Natural killer cell (primary cell): Measurements from ENCODE around the gene CDK5. TPM values are rescaled to one million over a fixed set of nuclear protein-coding genes. Genes with fewer than 3 reads are reported as not detected.
A peak's percentile ranks its signal among the peaks of the same experiment; 100 is the strongest.

Experiments
- ATAC-seq, 3 donors: fragments of 150-1000 bp in 2 of 3; fragments of 200-7000 bp in 1 of 3; cut with Tn5 transposase; 1 replicate in 1 of 3; 2 replicates in 2 of 3; pipeline ENCODE4 v1.10.0; 2021; ENCODE audit warnings: mild to moderate bottlenecking in 2 of 3, moderate library complexity in 2 of 3
- DNase-seq, 2 donors: peaks; one replicate each; pipeline versions ENCODE4 v3.0.0 to v3.0.0-alpha.2; 2013 to 2021; ENCODE audit warnings: mixed read lengths in 1 of 2
- H3K27ac ChIP-seq: one replicate; pipeline ENCODE4 v1.5.1; 2013; ENCODE audit warnings: mild to moderate bottlenecking, low read length
- H3K27me3 ChIP-seq: one replicate; pipeline ENCODE4 v1.6.1; 2013; ENCODE audit warnings: low read length; ENCODE audit not compliant: control insufficient read depth, insufficient read depth
- H3K36me3 ChIP-seq: one replicate; pipeline ENCODE4 v1.6.1; 2013; ENCODE audit warnings: low read length; ENCODE audit not compliant: control insufficient read depth, insufficient read depth
- H3K4me1 ChIP-seq: one replicate; pipeline ENCODE4 v1.6.1; 2013; ENCODE audit warnings: low read length; ENCODE audit not compliant: control insufficient read depth, insufficient read depth
- H3K4me3 ChIP-seq: one replicate; pipeline ENCODE4 v1.5.1; 2013; ENCODE audit warnings: low read length
- H3K9me3 ChIP-seq: one replicate; pipeline ENCODE4 v1.6.1; 2013; ENCODE audit warnings: low read length; ENCODE audit not compliant: control insufficient read depth, insufficient read depth
- H3K27ac Mint-ChIP-seq, 2 donors: one replicate each; pipeline ENCODE4 v1.8.0; 2022; ENCODE audit warnings: mild to moderate bottlenecking in 2 of 2, mixed read lengths in 2 of 2, moderate library complexity in 1 of 2
- H3K27me3 Mint-ChIP-seq, 2 donors: one replicate each; pipeline ENCODE4 v1.8.0; 2022; ENCODE audit warnings: low read depth in 2 of 2, mixed read lengths in 2 of 2
- H3K36me3 Mint-ChIP-seq: one replicate; pipeline ENCODE4 v1.8.0; 2022; ENCODE audit warnings: mixed read lengths
- H3K4me1 Mint-ChIP-seq, 2 donors: one replicate each; pipeline ENCODE4 v1.8.0; 2022; ENCODE audit warnings: mixed read lengths in 2 of 2
- H3K4me3 Mint-ChIP-seq: one replicate; pipeline ENCODE4 v1.8.0; 2022; ENCODE audit warnings: mild to moderate bottlenecking, moderate library complexity, mixed read lengths
- H3K9me3 Mint-ChIP-seq, 2 donors: one replicate each; pipeline ENCODE4 v1.8.0; 2022; ENCODE audit warnings: mixed read lengths in 2 of 2
- WGBS: methylation state at CpG from one replicate; pipeline ENCODE4 v1.1.7; 2013; ENCODE audit warnings: missing lambda C conversion rate; ENCODE audit not compliant: insufficient coverage; 5-methylcytosine and 5-hydroxymethylcytosine counted together
- intact Hi-C: fragments of 100-400 bp; cut with micrococcal nuclease; formaldehyde crosslinking; loops from one replicate; pipeline ENCODE4 v1.14.2; 2022
- total RNA-seq, 4 donors: library from RNA; stranded (reverse); fragments of 120-200 nt in 1 of 4; gene quantifications; one replicate each; pipeline versions ENCODE4 v1.2.3 to v1.2.4, GENCODE V29; 2013 to 2022
- TF ChIP-seq, protein P1 (sequence below): fragments of 200-600 bp; IDR thresholded peaks from one replicate; pipeline ENCODE4 v1.8.0; 2022; ENCODE audit warnings: antibody characterized with exemption

CDK5 gene
- total RNA-seq, 3 donors from 2014 or later (not counting 1 experiment from before 2014, with no cell fraction given): 6.2 to 8.0 (median 6.6) TPM

- intact Hi-C loops: loop anchor here (1.0 to 2.0 kb wide), 6 partner anchors 22 to 175 kb away; partner anchors contain the start of genes ABCB8, ABCF2, CHPF2 and FASTK
- H3K4me3 Mint-ChIP-seq: peak overlapping the region; percentile 96
- ATAC-seq: peak; percentile 93 to 98 (median 95)
These were observed 488 bp upstream of the CDK5 start for GRCh38 chr7:151057989-151058780.

DNA sequence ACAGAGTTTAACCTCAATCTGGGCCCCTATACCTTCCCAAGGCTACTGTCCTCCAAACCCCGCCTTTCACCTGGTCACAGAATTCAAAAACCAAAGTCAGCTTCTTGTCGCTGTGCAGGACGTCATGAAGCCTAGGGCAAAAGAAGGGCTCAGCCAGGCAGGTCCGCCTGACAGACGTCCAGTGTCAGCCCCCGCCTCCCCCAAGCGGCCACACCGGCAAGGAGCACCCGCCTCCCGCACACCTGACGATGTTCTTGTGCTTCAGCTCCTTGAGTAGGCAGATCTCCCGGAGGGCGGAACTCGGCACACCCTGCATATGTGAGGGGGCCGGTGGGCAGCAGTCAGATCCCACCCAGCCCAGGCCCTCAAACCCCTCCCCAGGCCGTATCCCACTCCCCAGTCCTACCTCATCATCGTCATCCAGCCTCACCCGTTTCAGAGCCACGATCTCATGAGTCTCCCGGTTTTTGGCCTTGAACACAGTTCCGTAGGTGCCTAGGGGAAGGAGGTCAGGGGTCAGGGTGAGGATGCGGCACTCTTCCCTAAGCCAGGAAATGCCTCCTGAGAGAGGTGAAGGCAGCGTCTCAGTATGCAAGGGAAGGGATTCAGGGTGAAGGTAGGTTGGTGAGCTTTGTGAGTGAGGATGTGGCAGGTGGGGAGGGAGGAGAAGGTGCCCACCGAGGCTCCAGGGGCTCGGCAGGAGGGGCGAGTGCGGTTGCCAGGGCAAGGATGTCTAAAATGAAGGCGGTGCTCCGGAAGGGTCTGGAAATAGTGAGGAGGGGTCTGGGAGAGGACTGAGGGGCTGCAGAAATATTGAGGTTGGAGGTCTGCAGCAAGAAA lies 811 bp downstream of the CDK5 start:
- WGBS: 67% methylated on average over 29 of the region's 29 CpGs
- H3K36me3 Mint-ChIP-seq: no peaks in the 10 kb centered on the region

More at GRCh38 chr7:151057989-151058780, 488 bp upstream of the CDK5 start:
- peak; percentile 91 to 99 for DNase-seq
- peak overlapping the region; percentile 91 to 93 for H3K27ac Mint-ChIP-seq
- Histone ChIP-seq H3K4me1 (peaks cover 37% of the 10 kb centered on the region), H3K27me3 (no peaks in the 10 kb centered on the region), H3K9me3 (no peaks in the 10 kb centered on the region), H3K36me3 (no peaks in the 10 kb centered on the region), H3K4me3 (peak overlapping the region; percentile 68), H3K27ac (peak overlapping the region; percentile 90)
- WGBS: under 1% methylated on average over 46 of the region's 46 CpGs
- no peaks in the 10 kb centered on the region for H3K9me3 Mint-ChIP-seq
- H3K36me3 Mint-ChIP-seq: no peaks in the 10 kb centered on the region
- H3K4me1 Mint-ChIP-seq: peaks cover 16 to 45% of the 10 kb centered on the region in 2 donors
- TF ChIP-seq, protein P1, sequence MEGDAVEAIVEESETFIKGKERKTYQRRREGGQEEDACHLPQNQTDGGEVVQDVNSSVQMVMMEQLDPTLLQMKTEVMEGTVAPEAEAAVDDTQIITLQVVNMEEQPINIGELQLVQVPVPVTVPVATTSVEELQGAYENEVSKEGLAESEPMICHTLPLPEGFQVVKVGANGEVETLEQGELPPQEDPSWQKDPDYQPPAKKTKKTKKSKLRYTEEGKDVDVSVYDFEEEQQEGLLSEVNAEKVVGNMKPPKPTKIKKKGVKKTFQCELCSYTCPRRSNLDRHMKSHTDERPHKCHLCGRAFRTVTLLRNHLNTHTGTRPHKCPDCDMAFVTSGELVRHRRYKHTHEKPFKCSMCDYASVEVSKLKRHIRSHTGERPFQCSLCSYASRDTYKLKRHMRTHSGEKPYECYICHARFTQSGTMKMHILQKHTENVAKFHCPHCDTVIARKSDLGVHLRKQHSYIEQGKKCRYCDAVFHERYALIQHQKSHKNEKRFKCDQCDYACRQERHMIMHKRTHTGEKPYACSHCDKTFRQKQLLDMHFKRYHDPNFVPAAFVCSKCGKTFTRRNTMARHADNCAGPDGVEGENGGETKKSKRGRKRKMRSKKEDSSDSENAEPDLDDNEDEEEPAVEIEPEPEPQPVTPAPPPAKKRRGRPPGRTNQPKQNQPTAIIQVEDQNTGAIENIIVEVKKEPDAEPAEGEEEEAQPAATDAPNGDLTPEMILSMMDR: no peak
- H3K27me3 Mint-ChIP-seq: no peaks in the 10 kb centered on the region

GRCh38 chr7:151056283-151056665 lies 1.4 kb downstream of the CDK5 start:
- Histone ChIP-seq H3K27me3 (no peaks in the 10 kb centered on the region), H3K9me3 (no peaks in the 10 kb centered on the region), H3K36me3 (no peaks in the 10 kb centered on the region), H3K4me3 (no peak overlapping the region), H3K4me1 (peaks cover 41% of the 10 kb centered on the region), H3K27ac (no peak overlapping the region)
- TF ChIP-seq, protein P1: no peak
- Mint-ChIP-seq H3K9me3 (no peaks in the 10 kb centered on the region), H3K27me3 (peaks cover 0 to 6% of the 10 kb centered on the region in 2 donors), H3K36me3 (no peaks in the 10 kb centered on the region), H3K4me1 (peaks cover 16 to 42% of the 10 kb centered on the region in 2 donors), H3K27ac (no peak overlapping the region), H3K4me3 (peak overlapping the region; percentile 53)
- WGBS: 94% methylated on average over 5 of the region's 6 CpGs
- no peak for DNase-seq
- intact Hi-C loops: no loop called here
- ATAC-seq: no peak

More for the DNA sequence above, 811 bp downstream of the CDK5 start:
- DNase-seq (peak in 1 of 2 donors; percentile 23), ATAC-seq (no peak)
- Mint-ChIP-seq H3K9me3 (no peaks in the 10 kb centered on the region), H3K27ac (peak overlapping the region; percentile 91 to 93), H3K27me3 (peaks cover 0 to 4% of the 10 kb centered on the region in 2 donors), H3K4me3 (peak overlapping the region; percentile 96), H3K4me1 (peaks cover 16 to 48% of the 10 kb centered on the region in 2 donors)
- Histone ChIP-seq H3K4me1 (peaks cover 37% of the 10 kb centered on the region), H3K27ac (no peak overlapping the region), H3K36me3 (no peaks in the 10 kb centered on the region), H3K4me3 (peak overlapping the region; percentile 68), H3K9me3 (no peaks in the 10 kb centered on the region), H3K27me3 (no peaks in the 10 kb centered on the region)
- intact Hi-C loops: loop anchor here (1.0 kb wide), 1 partner anchor 170 kb away; the partner anchor contains the start of gene ABCF2
- TF ChIP-seq, protein P1: no peak
